Heart right ventricle (tissue), 16 donors: ENCODE measurements around the gene LDLRAD4. TPM values are rescaled to one million over a fixed set of nuclear protein-coding genes. Genes with fewer than 3 reads are reported as not detected.
A peak's percentile ranks its signal among the peaks of the same experiment; 100 is the strongest.

Experiments
- ATAC-seq, 8 donors: fragments of 200-7000 bp; cut with Tn5 transposase; one replicate each; pipeline ENCODE4 v1.9.1; 2020; ENCODE audit warnings: mild to moderate bottlenecking in 8 of 8, moderate library complexity in 8 of 8, moderate number of reproducible peaks in 1 of 8
- DNase-seq, 2 donors: peaks; one replicate each; pipeline ENCODE4 v3.0.0-alpha.2; 2020
- H3K27ac ChIP-seq, 10 donors: fragments of 200-600 bp; sonication (generic) in 2 of 10; one replicate each; pipeline versions ENCODE4 v1.5.0 to v1.8.0; 2020 to 2022; ENCODE audit warnings: mild to moderate bottlenecking in 3 of 10
- H3K27me3 ChIP-seq, 7 donors: fragments of 200-600 bp; one replicate each; pipeline ENCODE4 v1.8.0; 2021 to 2022; ENCODE audit warnings: mild to moderate bottlenecking in 2 of 7
- H3K36me3 ChIP-seq, 9 donors: fragments of 200-600 bp; sonication (generic) in 1 of 9; one replicate each; pipeline versions ENCODE4 v1.5.0 to v1.8.0; 2020 to 2022; ENCODE audit warnings: mild to moderate bottlenecking in 2 of 9
- H3K4me1 ChIP-seq, 9 donors: fragments of 200-600 bp; sonication (generic) in 1 of 9; one replicate each; pipeline versions ENCODE4 v1.5.0 to v1.8.0; 2020 to 2022; ENCODE audit warnings: mild to moderate bottlenecking in 4 of 9
- H3K4me3 ChIP-seq, 10 donors: fragments of 200-600 bp; sonication (generic) in 2 of 10; one replicate each; pipeline versions ENCODE4 v1.5.0 to v1.8.0; 2020 to 2022; ENCODE audit warnings: mild to moderate bottlenecking in 7 of 10, moderate library complexity in 2 of 10
- H3K9me3 ChIP-seq, 11 donors: fragments of 200-600 bp in 10 of 11; sonication (generic) in 2 of 11; one replicate each; pipeline versions ENCODE4 v1.5.0 to v1.8.0; 2013 to 2022; ENCODE audit warnings: mild to moderate bottlenecking in 2 of 11, control low read depth in 1 of 11, moderate library complexity in 1 of 11
- CTCF ChIP-seq, 9 donors: fragments of 200-600 bp; sonication (generic) in 2 of 9; IDR thresholded peaks; one replicate each; pipeline versions ENCODE4 v1.5.0 to v1.8.0; 2021 to 2022; ENCODE audit warnings: antibody characterized with exemption in 9 of 9, mild to moderate bottlenecking in 5 of 9, moderate library complexity in 1 of 9
- WGBS, 2 donors: extraction: QIAGEN DNeasy Blood & Tissue Kit; methylation state at CpG; one replicate each; pipeline ENCODE4 v1.1.7; 2013; ENCODE audit warnings: inconsistent platforms in 1 of 2; 5-methylcytosine and 5-hydroxymethylcytosine counted together
- intact Hi-C, 10 donors: fragments of 100-400 bp; cut with DNase I; formaldehyde crosslinking; loops; one replicate each; pipeline versions ENCODE4 v1.11.1 to v1.14.2; 2022
- polyA plus RNA-seq, 2 donors: library from polyadenylated mRNA; stranded (reverse); fragments of 200-250 nt; gene quantifications; one replicate each; pipeline ENCODE4 v1.2.3, GENCODE V29; 2013
- total RNA-seq, 10 donors: library from RNA; stranded (reverse); fragmentation: NEBNext Ultra II Directional in 3 of 10; extraction: Animal tissue kit (Norgen Biotek cat#: 25700) in 3 of 10; gene quantifications; one replicate each; pipeline versions ENCODE4 v1.2.1 to v1.2.4, GENCODE V29; 2021 to 2023
- donor health status: Arrhythmogenic right ventricular cardiomyopathy.
- donor health status: ischemic (EF 13 %, LVEDD 7.1; RV severe dilation, severe dysfunction).
- donor health status: healthy with polysubstance abuse.
- donor health status: DM: no; HTN: yes; CAD: no.
- donor health status: DM: no; HTN: no; CAD: no.
- donor health status: ischemic (EF 25% LVEDD 6.9; RV normal size, moderate dysfunction).
- donor health status: ischemic (EF 25% LVEDD 5.7; RV mildly dilated, moderate dysfunction).
- donor health status: healthy.
- donor health status: DM: yes; HTN: yes; CAD: no.
- donor health status: Ischemic cardiomyopathy.
- donor health status: ischemic (EF 35%, LVEDD 5.7; RV mildly dilated, moderate dysfunction).
- donor health status: nonischemic (EF 11% LVEDD 7.7; RV severe dilation, severe dysfunction).
- donor health status: DM: yes; HTN: yes; CAD: no.
- donor health status: PGD.
- donor health status: ischemic (EF 29% LVEDD 5.4; RV normal size, mild dysfunction).
- donor health status: nonischemic (EF 23%, LVEDD 6.1; RV moderate dilation, normal function).

Gene LDLRAD4
- total and polyA plus RNA-seq, 12 donors = 5.4 to 74.6 (median 34.6) TPM

- Histone ChIP-seq H3K9me3 (no peaks in the 10 kb centered on the region), H3K4me3 (no peak overlapping the region), H3K27ac (no peak overlapping the region), H3K4me1 (peaks cover 8 to 57% (median 38%) of the 10 kb centered on the region in 9 donors), H3K36me3 (no peaks in the 10 kb centered on the region), H3K27me3 (no peaks in the 10 kb centered on the region)
- no peak for TF ChIP-seq CTCF (IDR thresholded peaks at IDR 0.05)
- WGBS, 2 donors = 77 to 78% methylated on average over 12 of the region's 12 CpGs
- intact Hi-C loops = no loop called here
- ATAC-seq (no peak), DNase-seq (no peak)
Observed at GRCh38 chr18:13540477-13541182, 322.1 kb downstream of the LDLRAD4 start.

DNA sequence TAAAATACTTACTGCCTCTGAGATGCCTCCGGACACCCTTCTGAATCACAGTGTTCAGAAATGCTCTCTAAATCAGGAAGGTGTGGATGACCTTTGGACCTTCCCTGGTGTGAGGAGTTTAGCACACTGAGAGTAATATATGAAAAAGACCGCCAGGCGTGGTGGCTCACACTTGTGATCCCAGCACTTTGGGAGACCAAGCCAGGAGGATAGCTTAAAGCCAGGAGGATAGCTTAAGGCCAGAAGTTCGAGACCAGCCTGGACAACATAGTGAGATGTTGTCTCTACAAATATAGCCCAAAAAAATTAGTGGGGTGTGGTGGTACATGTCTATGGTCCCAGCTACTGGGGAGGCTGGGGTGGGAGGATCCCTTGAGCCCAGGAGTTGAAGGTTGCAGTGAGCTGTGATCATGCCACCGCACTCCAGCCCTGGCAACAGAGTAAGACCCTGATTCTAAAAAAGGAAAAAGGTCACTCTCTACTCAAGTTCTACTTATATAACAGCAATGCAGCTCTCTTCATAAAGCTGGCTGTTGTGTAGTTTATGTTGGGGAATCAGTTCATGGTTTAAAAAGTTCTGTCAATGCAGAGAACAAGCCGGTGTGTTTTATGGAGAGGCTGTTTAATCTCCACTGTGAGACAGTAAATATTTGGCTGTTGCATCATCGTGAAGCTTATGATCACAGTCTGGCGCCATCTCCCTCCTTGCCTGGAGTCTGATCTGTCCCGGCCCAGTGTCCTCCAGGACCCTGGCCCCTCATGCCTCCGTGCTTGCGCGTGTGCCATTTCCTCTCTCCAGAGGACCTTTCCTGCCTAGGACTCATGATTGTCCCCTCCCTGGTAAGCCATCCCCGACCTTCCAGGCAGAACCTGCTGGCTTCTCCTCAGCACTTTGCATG, 323.3 kb downstream of the LDLRAD4 start:
- no peak for DNase-seq
- Histone ChIP-seq H3K27me3 (no peaks in the 10 kb centered on the region), H3K9me3 (no peaks in the 10 kb centered on the region), H3K36me3 (no peaks in the 10 kb centered on the region), H3K4me3 (no peak overlapping the region), H3K27ac (peak overlapping the region in 3 of 10 donors; percentile 18 to 62 (median 37)), H3K4me1 (peaks cover 8 to 57% (median 38%) of the 10 kb centered on the region in 9 donors)
- WGBS, 2 donors = 65 to 74% methylated on average over 13 of the region's 13 CpGs
- TF ChIP-seq CTCF (IDR thresholded peaks at IDR 0.05) = no peak
- intact Hi-C loops = no loop called here
- peak; percentile 21 to 56 (median 40) for ATAC-seq

DNA sequence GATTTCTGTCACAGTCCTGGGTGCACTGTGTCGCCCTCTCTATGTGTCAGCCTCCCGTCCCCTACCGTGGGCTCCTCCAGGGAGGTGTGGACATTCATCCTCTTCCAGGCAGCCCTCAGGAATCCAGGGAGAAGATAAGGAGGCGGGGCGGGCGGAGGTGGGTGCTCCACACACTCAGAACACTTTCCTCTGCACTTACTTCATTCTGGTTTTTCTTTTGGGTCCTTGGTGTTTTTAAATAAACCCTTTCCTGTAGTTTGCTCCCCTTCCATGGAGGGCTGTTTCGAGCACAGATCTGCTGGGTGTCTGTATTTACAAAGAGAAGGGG, 323.9 kb downstream of the LDLRAD4 start:
- peaks cover 8 to 57% (median 42%) of the 10 kb centered on the region in 9 donors for H3K4me1 ChIP-seq

More for the DNA sequence above, 323.9 kb downstream of the LDLRAD4 start:
- DNase-seq (no peak), ATAC-seq (peak in 4 of 8 donors; percentile 1 to 33 (median 4))
- Histone ChIP-seq H3K27me3 (no peaks in the 10 kb centered on the region), H3K9me3 (no peaks in the 10 kb centered on the region), H3K36me3 (no peaks in the 10 kb centered on the region), H3K4me3 (no peak overlapping the region), H3K27ac (peak overlapping the region in 3 of 10 donors; percentile 18 to 62 (median 37))
- WGBS, 2 donors = 64 to 66% methylated on average over 7 of the region's 7 CpGs
- no peak for TF ChIP-seq CTCF (IDR thresholded peaks at IDR 0.05)
- intact Hi-C loops = no loop called here
